Measurements from ENCODE around the gene USP17L10.
"Not testable (repeated sequence)": the region's sequence is repeated elsewhere in the genome, so short reads cannot be mapped to it uniquely, and the experiment has no call there.

The USP17L10 gene, protein sequence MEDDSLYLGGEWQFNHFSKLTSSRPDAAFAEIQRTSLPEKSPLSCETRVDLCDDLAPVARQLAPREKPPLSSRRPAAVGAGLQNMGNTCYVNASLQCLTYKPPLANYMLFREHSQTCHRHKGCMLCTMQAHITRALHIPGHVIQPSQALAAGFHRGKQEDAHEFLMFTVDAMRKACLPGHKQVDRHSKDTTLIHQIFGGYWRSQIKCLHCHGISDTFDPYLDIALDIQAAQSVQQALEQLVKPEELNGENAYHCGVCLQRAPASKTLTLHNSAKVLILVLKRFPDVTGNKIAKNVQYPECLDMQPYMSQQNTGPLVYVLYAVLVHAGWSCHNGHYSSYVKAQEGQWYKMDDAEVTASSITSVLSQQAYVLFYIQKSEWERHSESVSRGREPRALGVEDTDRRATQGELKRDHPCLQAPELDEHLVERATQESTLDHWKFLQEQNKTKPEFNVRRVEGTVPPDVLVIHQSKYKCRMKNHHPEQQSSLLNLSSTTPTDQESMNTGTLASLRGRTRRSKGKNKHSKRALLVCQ

DNA sequence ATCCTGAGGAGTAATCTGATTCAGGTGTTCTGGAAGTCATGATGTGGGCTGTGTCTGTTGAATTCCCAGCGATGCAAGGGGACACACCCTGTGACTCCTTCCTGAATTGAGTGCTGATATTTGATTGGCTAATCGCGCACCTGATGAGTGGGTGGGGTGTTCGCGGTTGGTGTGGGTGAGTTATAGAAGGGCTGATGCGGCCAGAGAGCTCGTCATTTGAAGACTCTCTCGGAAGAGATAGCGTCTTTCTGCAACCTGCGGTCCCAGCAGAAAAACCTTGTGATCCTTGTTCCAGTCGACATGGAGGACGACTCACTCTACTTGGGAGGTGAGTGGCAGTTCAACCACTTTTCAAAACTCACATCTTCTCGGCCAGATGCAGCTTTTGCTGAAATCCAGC is at the start of gene USP17L10:
USP17L10 (plus strand) TSS at position 301 of the 400 bp plus-strand sequence; CDS start at position 301, 0 bp downstream.
- FAIRE-seq, result not testable (repeated sequence)

DNA sequence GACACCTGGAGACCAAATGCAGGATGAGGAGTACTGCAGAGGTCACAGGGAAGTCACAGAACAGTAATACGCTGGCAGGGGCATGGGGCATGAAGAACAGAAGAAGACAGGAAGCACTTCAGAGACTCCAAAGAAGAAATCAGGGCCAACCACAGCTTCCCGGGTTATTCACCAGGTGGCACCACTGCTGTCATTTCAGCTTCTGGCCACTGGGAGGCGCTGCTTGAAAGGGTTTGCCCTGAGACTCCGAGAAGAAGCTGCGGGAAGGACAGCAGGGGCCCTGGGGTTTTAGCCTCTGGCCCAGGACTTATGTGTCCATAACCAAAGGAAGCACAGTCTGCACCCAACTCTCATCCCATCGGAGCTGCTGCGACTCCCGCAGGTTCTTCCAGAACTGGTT is 44.5 kb upstream of the USP17L10 start:
- not testable (repeated sequence) for FAIRE-seq

DNA sequence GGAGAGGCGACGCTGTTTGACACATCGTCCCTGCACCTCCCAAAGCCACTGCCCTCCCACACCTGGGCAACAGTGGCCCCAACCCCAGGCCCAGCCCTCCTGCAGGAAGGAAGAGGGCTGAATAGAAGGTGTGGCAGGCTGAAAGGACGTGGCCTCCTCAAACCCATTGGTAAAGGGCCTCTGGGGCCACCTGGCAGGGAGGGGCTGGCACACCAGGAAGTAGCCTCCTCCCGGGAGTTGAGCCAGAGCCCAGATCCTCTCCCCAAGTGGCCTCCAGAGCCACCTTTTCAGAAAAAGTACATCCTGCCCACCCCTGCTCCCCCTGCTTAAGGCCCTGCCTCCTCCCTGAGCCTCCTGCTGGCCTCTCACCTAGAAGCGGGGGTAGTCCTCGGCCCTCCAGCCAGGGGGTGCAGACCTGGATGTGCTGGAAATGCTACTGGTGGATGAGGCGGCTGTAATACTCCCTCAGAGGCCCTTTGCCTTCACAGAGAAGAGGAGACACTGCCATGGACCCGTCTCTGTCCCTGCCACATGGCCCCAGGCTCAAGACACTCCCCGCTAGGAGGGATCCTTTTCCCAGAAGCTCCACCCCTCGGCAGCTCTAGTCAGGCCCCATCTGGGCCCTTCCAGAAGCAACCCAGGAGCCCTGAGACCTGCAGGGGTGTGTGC is 40.5 kb upstream of the USP17L10 start, which contains the start of gene FAM90A26:
FAM90A26 (plus strand) TSS at position 619 of the 669 bp plus-strand sequence. CDS start 2,764 bp downstream, outside the sequence.
- not testable (repeated sequence) for FAIRE-seq

DNA sequence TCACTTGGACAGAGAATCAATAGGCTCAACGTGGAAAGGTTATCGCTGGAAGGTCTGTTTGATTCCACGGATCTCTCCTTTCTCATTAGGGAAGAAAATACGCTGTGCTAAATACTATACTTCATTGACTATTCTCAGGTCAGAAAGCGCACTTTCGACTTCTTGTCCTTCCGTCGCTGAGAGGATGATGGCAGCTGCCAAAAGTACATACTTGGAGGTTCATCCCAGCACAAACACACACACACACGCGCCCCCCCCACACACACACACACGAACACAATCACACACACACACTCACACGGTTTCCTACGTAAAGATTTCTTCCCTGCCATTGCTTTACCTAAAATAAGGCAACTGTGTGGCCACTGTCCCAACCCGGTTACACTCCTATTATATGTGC is 4.2 kb downstream of the USP17L10 start:
- not testable (repeated sequence) for FAIRE-seq

DNA sequence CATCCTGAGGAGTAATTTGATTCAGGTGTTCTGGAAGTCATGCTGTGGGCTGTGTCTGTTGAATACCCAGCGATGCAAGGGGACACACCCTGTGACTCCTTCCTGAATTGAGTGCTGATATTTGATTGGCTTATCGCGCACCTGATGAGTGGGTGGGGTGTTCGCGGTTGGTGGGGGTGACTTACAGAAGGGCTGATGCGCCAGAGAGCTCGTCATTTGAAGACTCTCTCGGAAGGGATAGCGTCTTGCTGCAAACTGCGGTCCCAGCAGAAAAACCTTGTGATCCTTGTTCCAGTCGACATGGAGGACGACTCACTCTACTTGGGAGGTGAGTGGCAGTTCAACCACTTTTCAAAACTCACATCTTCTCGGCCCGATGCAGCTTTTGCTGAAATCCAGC is 4.6 kb downstream of the USP17L10 start, which contains the start of gene USP17L11:
USP17L11 (plus strand) TSS at position 301 of the 400 bp plus-strand sequence; CDS start at position 301, 0 bp downstream.
- FAIRE-seq, result not testable (repeated sequence)

DNA sequence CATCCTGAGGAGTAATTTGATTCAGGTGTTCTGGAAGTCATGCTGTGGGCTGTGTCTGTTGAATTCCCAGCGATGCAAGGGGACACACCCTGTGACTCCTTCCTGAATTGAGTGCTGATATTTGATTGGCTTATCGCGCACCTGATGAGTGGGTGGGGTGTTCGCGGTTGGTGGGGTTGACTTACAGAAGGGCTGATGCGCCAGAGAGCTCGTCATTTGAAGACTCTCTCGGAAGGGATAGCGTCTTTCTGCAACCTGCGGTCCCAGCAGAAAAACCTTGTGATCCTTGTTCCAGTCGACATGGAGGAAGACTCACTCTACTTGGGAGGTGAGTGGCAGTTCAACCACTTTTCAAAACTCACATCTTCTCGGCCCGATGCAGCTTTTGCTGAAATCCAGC is 9.4 kb downstream of the USP17L10 start, which contains the start of gene USP17L12:
USP17L12 (plus strand) TSS at position 301 of the 400 bp plus-strand sequence; CDS start at position 301, 0 bp downstream.
- FAIRE-seq, result not testable (repeated sequence)

DNA sequence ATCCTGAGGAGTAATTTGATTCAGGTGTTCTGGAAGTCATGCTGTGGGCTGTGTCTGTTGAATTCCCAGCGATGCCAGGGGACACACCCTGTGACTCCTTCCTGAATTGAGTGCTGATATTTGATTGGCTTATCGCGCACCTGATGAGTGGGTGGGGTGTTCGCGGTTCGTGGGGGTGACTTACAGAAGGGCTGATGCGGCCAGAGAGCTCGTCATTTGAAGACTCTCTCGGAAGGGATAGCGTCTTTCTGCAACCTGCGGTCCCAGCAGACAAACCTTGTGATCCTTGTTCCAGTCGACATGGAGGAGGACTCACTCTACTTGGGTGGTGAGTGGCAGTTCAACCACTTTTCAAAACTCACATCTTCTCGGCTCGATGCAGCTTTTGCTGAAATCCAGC is 14.1 kb downstream of the USP17L10 start, which contains the start of gene USP17L13:
USP17L13 (plus strand) TSS at position 301 of the 400 bp plus-strand sequence; CDS start at position 301, 0 bp downstream.
- FAIRE-seq, result not testable (repeated sequence)

DNA sequence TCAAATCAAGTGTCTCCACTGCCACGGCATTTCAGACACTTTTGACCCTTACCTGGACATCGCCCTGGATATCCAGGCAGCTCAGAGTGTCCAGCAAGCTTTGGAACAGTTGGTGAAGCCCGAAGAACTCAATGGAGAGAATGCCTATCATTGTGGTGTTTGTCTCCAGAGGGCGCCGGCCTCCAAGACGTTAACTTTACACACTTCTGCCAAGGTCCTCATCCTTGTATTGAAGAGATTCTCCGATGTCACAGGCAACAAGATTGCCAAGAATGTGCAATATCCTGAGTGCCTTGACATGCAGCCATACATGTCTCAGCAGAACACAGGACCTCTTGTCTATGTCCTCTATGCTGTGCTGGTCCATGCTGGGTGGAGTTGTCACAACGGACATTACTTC is 19.8 kb downstream of the USP17L10 start:
- not testable (repeated sequence) for FAIRE-seq

DNA sequence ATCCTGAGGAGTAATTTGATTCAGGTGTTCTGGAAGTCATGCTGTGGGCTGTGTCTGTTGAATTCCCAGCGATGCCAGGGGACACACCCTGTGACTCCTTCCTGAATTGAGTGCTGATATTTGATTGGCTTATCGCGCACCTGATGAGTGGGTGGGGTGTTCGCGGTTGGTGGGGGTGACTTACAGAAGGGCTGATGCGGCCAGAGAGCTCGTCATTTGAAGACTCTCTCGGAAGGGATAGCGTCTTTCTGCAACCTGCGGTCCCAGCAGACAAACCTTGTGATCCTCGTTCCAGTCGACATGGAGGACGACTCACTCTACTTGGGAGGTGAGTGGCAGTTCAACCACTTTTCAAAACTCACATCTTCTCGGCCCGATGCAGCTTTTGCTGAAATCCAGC is 23.6 kb downstream of the USP17L10 start, which contains the start of gene USP17L15:
USP17L15 (plus strand) TSS at position 301 of the 400 bp plus-strand sequence; CDS start at position 301, 0 bp downstream.
- FAIRE-seq, result not testable (repeated sequence)

DNA sequence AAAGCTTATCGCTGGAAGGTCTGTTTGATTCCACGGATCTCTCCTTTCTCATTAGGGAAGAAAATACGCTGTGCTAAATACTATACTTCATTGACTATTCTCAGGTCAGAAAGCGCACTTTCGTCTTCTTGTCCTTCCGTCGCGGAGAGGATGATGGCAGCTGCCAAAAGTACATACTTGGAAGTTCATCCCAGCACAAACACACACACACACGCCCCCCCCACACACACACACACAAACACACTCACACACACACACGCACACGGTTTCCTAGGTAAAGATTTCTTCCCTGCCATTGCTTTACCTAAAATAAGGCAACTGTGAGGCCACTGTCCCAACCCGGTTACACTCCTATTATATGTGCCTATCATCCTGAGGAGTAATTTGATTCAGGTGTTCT is 28.0 kb downstream of the USP17L10 start:
- FAIRE-seq, result not testable (repeated sequence)

DNA sequence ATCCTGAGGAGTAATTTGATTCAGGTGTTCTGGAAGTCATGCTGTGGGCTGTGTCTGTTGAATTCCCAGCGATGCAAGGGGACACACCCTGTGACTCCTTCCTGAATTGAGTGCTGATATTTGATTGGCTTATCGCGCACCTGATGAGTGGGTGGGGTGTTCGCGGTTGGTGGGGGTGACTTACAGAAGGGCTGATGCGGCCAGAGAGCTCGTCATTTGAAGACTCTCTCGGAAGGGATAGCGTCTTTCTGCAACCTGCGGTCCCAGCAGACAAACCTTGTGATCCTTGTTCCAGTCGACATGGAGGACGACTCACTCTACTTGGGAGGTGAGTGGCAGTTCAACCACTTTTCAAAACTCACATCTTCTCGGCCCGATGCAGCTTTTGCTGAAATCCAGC is 33.1 kb downstream of the USP17L10 start, which contains the start of gene USP17L17:
USP17L17 (plus strand) TSS at position 301 of the 400 bp plus-strand sequence; CDS start at position 301, 0 bp downstream.
- not testable (repeated sequence) for FAIRE-seq

DNA sequence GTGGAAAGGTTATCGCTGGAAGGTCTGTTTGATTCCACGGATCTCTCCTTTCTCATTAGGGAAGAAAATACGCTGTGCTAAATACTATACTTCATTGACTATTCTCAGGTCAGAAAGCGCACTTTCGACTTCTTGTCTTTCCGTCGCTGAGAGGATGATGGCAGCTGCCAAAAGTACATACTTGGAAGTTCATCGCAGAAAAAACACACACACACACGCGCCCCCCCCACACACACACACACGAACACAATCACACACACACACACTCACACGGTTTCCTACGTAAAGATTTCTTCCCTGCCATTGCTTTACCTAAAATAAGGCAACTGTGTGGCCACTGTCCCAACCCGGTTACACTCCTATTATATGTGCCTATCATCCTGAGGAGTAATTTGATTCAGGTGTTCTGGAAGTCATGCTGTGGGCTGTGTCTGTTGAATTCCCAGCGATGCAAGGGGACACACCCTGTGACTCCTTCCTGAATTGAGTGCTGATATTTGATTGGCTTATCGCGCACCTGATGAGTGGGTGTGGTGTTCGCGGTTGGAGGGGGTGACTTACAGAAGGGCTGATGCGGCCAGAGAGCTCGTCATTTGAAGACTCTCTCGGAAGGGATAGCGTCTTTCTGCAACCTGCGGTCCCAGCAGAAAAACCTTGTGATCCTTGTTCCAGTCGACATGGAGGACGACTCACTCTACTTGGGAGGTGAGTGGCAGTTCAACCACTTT is 37.7 kb downstream of the USP17L10 start, which contains the start of gene USP17L18:
USP17L18 (plus strand) TSS at position 678 of the 728 bp plus-strand sequence; CDS start at position 678, 0 bp downstream.
- not testable (repeated sequence) for FAIRE-seq

DNA sequence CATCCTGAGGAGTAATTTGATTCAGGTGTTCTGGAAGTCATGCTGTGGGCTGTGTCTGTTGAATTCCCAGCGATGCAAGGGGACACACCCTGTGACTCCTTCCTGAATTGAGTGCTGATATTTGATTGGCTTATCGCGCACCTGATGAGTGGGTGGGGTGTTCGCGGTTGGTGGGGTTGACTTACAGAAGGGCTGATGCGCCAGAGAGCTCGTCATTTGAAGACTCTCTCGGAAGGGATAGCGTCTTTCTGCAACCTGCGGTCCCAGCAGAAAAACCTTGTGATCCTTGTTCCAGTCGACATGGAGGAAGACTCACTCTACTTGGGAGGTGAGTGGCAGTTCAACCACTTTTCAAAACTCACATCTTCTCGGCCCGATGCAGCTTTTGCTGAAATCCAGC is 42.6 kb downstream of the USP17L10 start, which contains the start of gene USP17L19:
USP17L19 (plus strand) TSS at position 301 of the 400 bp plus-strand sequence; CDS start at position 301, 0 bp downstream.
- not testable (repeated sequence) for FAIRE-seq

DNA sequence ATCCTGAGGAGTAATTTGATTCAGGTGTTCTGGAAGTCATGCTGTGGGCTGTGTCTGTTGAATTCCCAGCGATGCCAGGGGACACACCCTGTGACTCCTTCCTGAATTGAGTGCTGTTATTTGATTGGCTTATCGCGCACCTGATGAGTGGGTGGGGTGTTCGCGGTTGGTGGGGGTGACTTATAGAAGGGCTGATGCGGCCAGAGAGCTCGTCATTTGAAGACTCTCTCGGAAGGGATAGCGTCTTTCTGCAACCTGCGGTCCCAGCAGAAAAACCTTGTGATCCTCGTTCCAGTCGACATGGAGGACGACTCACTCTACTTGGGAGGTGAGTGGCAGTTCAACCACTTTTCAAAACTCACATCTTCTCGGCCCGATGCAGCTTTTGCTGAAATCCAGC is 47.4 kb downstream of the USP17L10 start, which contains the start of gene USP17L20:
USP17L20 (plus strand) TSS at position 301 of the 400 bp plus-strand sequence; CDS start at position 301, 0 bp downstream.
- FAIRE-seq, result not testable (repeated sequence)

Measured in endometrium (tissue), 2 donors.